ENCODE measurements around the gene RAB33B.

The RAB33B gene

DNA sequence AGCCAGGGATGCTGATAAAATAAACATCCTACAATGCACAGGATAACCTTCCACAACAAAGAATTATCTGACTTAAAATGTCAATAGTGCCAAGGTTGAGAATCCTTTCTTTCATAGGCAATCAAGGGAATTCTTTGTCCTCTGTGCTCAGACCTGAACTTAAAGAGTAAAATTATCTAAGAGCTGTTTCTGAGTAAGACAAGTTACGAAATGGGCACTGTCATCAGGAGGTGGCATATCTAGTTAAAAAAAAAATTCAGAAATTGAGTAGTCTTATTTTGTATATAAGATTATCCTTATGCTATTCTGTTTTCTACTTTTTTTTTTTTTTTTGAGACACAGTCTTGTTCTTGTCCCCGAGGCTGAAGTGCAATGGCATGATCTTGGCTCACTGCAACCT, 3.3 kb upstream of the RAB33B start:
- TF ChIP-seq NFIC (IDR thresholded peaks at IDR 0.05) (no peak), EP300 (IDR thresholded peaks at IDR 0.05; ENCODE audit: borderline replicate concordance) (no peak)
- TF ChIP-seq, protein P1, sequence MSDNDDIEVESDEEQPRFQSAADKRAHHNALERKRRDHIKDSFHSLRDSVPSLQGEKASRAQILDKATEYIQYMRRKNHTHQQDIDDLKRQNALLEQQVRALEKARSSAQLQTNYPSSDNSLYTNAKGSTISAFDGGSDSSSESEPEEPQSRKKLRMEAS (IDR thresholded peaks at IDR 0.05): no peak

DNA sequence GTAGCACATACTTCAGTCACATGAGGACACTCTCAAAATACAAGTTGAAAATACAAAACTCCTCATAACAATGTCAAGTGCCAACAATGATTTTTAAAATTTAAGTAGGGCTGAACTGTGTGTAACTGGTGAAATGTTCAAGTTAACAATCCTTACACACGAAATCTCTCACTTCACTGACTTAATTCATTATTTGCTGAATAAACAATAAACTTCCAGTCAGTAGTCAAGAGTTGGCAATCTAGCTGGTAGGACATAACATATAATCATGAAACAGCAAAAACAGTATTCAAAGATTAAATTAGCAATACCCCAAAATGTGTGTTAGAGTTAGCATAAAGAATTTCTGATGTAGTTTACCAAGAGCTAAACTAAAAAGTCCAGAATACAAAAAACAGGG, 1.9 kb upstream of the RAB33B start:
- TF ChIP-seq, protein P1 (IDR thresholded peaks at IDR 0.05): no peak
- no peak for TF ChIP-seq NFIC (IDR thresholded peaks at IDR 0.05)

DNA sequence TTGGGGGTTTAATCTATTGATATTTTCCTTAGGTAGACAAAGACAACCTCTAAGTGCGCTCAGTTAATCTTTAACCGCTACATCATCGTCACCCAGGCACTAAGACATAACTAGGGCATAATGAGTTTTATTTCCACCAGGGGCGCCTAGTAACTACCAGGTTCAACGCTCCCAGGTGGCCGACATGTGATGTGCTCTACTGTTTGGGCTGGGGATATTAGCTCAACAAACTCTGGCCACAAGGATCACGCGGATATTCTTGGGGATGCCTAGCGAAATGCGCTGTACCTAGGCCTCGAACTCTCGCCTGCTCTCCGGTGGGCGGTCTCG, 915 bp upstream of the RAB33B start:
- TF ChIP-seq FOXM1 (IDR thresholded peaks at IDR 0.05; ENCODE audit: borderline replicate concordance, low read depth) (no peak), RAD21 (IDR thresholded peaks at IDR 0.05; ENCODE audit: low read depth) (no peak), EP300 (IDR thresholded peaks at IDR 0.05; ENCODE audit: borderline replicate concordance) (no peak), ZBTB7A (IDR thresholded peaks at IDR 0.05; ENCODE audit: low read depth) (no peak), TCF12 (IDR thresholded peaks at IDR 0.05; ENCODE audit: low read depth) (no peak), CEBPB (IDR thresholded peaks at IDR 0.05) (no peak), CREB1 (IDR thresholded peaks at IDR 0.05; ENCODE audit: low read depth) (no peak), TAF1 (IDR thresholded peaks at IDR 0.05; ENCODE audit: low read depth) (no peak), NFIC (IDR thresholded peaks at IDR 0.05) (no peak), YY1 (IDR thresholded peaks at IDR 0.05; ENCODE audit: low read depth) (no peak), TEAD4 (IDR thresholded peaks at IDR 0.05) (no peak), EGR1 (IDR thresholded peaks at IDR 0.05) (no peak)
- TF ChIP-seq, protein P2, sequence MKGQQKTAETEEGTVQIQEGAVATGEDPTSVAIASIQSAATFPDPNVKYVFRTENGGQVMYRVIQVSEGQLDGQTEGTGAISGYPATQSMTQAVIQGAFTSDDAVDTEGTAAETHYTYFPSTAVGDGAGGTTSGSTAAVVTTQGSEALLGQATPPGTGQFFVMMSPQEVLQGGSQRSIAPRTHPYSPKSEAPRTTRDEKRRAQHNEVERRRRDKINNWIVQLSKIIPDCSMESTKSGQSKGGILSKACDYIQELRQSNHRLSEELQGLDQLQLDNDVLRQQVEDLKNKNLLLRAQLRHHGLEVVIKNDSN (IDR thresholded peaks at IDR 0.05): peak; percentile 24; the same call in 1 of the 2 replicates
- TF ChIP-seq, protein P3, sequence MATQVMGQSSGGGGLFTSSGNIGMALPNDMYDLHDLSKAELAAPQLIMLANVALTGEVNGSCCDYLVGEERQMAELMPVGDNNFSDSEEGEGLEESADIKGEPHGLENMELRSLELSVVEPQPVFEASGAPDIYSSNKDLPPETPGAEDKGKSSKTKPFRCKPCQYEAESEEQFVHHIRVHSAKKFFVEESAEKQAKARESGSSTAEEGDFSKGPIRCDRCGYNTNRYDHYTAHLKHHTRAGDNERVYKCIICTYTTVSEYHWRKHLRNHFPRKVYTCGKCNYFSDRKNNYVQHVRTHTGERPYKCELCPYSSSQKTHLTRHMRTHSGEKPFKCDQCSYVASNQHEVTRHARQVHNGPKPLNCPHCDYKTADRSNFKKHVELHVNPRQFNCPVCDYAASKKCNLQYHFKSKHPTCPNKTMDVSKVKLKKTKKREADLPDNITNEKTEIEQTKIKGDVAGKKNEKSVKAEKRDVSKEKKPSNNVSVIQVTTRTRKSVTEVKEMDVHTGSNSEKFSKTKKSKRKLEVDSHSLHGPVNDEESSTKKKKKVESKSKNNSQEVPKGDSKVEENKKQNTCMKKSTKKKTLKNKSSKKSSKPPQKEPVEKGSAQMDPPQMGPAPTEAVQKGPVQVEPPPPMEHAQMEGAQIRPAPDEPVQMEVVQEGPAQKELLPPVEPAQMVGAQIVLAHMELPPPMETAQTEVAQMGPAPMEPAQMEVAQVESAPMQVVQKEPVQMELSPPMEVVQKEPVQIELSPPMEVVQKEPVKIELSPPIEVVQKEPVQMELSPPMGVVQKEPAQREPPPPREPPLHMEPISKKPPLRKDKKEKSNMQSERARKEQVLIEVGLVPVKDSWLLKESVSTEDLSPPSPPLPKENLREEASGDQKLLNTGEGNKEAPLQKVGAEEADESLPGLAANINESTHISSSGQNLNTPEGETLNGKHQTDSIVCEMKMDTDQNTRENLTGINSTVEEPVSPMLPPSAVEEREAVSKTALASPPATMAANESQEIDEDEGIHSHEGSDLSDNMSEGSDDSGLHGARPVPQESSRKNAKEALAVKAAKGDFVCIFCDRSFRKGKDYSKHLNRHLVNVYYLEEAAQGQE (IDR thresholded peaks at IDR 0.05; ENCODE audit: low read depth): no peak
- TF ChIP-seq, protein P1 (IDR thresholded peaks at IDR 0.05): peak; percentile 4; the same call in 1 of the 2 replicates

DNA sequence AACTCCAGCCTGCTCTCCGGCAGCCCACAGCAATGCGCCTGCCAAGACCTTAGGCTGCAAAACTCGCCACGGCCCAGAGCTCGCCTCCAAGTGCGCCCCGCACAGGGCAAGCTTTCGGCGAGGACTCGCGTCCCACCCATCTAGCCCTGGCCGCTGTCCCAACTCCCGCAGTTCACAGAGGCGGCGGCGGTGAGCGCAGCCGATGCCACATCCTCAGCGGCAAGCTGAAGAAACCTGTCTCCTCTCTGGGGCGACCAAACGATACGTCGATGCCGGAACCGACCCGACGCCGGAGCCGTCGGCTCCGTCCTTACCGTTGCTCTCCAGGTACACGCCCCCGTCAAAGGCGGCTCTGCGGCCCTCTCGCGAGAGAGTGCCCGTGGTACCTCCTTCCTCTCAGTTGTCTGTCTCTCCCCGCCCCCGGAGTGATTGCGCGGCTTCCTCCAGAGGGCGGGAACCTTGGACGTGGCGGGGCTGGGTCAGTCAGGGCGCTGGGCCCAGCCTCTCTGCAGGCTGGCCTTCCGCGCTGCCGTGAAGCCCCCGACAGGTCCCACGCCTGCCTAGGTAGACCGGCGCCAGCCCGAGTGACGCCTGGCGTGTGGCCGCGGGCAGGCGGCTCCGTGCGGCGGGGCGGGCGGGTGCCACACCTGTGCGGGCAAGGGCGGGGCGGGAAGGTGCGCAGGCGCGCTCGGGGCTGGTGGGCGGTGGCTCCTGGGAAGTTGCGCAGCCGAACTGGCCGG, 380 bp upstream of the RAB33B start:
- TF ChIP-seq ZBTB7A (IDR thresholded peaks at IDR 0.05; ENCODE audit: low read depth): 0 out of 2 replicates have a peak, but pooled peaks have one; percentile 50
- TF ChIP-seq NFIC (IDR thresholded peaks at IDR 0.05): no peak; the same call in 1 of the 2 replicates
- TF ChIP-seq TAF1 (IDR thresholded peaks at IDR 0.05; ENCODE audit: low read depth): peak; percentile 71
- peak; percentile 34 for TF ChIP-seq TCF12 (IDR thresholded peaks at IDR 0.05; ENCODE audit: low read depth)
- TF ChIP-seq CREB1 (IDR thresholded peaks at IDR 0.05; ENCODE audit: low read depth): no peak; the same call in 1 of the 2 replicates
- peak; percentile 68; the same call in 1 of the 2 replicates for TF ChIP-seq YY1 (IDR thresholded peaks at IDR 0.05; ENCODE audit: low read depth)
- TF ChIP-seq CEBPB (IDR thresholded peaks at IDR 0.05): peak; percentile 20; the same call in 1 of the 2 replicates
- no peak for TF ChIP-seq FOXM1 (IDR thresholded peaks at IDR 0.05; ENCODE audit: borderline replicate concordance, low read depth)
- TF ChIP-seq, protein P1 (IDR thresholded peaks at IDR 0.05): peak; percentile 4
- TF ChIP-seq, protein P3 (IDR thresholded peaks at IDR 0.05; ENCODE audit: low read depth): no peak
- TF ChIP-seq EGR1 (IDR thresholded peaks at IDR 0.05): peak; percentile 81
- TF ChIP-seq, protein P2 (IDR thresholded peaks at IDR 0.05): no peak
- TF ChIP-seq EP300 (IDR thresholded peaks at IDR 0.05; ENCODE audit: borderline replicate concordance): peak; percentile 36; the same call in 1 of the 2 replicates
- TF ChIP-seq TEAD4 (IDR thresholded peaks at IDR 0.05): no peak
- no peak for TF ChIP-seq RAD21 (IDR thresholded peaks at IDR 0.05; ENCODE audit: low read depth)

DNA sequence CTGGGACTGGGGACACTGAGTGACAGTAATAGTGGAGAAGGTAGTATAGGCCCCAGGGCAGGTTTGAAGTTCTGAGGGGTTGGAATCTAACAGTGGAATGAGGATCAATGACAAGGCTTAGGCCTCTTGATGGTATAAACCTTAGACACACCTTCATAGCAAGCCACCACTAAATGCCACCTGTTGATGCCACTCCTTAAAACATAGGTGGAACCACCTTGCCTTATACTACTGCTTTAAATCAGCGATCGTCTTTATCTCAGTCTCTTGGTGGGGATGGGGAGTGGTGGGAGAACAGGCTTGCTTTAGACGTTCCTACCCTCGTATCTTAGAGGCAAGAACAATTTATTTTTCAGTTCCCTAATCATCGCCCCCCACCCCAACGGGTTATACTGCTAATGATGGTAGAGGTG, 1.2 kb downstream of the RAB33B start:
- TF ChIP-seq RAD21 (IDR thresholded peaks at IDR 0.05; ENCODE audit: low read depth) (no peak), TCF12 (IDR thresholded peaks at IDR 0.05; ENCODE audit: low read depth) (no peak)
- TF ChIP-seq, protein P3 (IDR thresholded peaks at IDR 0.05; ENCODE audit: low read depth): no peak
